GM21723 (cell line): ENCODE measurements around the gene CDK18.

Experiments used
- ATAC-seq: cut with Tn5 transposase; IDR thresholded peaks from one replicate; pipeline ENCODE4 v1.9.1; 2021; ENCODE audit warnings: mild to moderate bottlenecking, moderate library complexity; ENCODE audit not compliant: unreplicated experiment

CDK18 gene

GRCh38 chr1:205502111-205502810, 2.2 kb upstream of the CDK18 start:
- no peak for ATAC-seq

GRCh38 chr1:205502992-205503391, 1.5 kb upstream of the CDK18 start:
- ATAC-seq, result no peak

GRCh38 chr1:205505076-205505729, 734 bp downstream of the CDK18 start:
- no peak for ATAC-seq

- ATAC-seq, result no peak
Measured at GRCh38 chr1:205505791-205506190, 1.3 kb downstream of the CDK18 start.

- ATAC-seq, result no peak
Measured at GRCh38 chr1:205506409-205507200, 2.1 kb downstream of the CDK18 start.

GRCh38 chr1:205508227-205508714, 3.8 kb downstream of the CDK18 start:
- no peak for ATAC-seq

- no peak for ATAC-seq
Measured at GRCh38 chr1:205510308-205510950, 6.0 kb downstream of the CDK18 start.

- no peak for ATAC-seq
Measured at GRCh38 chr1:205510951-205511330, 6.5 kb downstream of the CDK18 start.

- ATAC-seq, result no peak
Measured at GRCh38 chr1:205512059-205513045, 7.9 kb downstream of the CDK18 start.

- ATAC-seq, result no peak
Measured at GRCh38 chr1:205513774-205514173, 9.3 kb downstream of the CDK18 start.

GRCh38 chr1:205514211-205515142, 10.0 kb downstream of the CDK18 start:
- ATAC-seq, result no peak

- no peak for ATAC-seq
Measured at GRCh38 chr1:205515781-205516253, 11.3 kb downstream of the CDK18 start.

GRCh38 chr1:205516362-205516761, 11.9 kb downstream of the CDK18 start:
- ATAC-seq, result no peak

- no peak for ATAC-seq
Measured at GRCh38 chr1:205517288-205517687, 12.8 kb downstream of the CDK18 start.

GRCh38 chr1:205517763-205518162, 13.3 kb downstream of the CDK18 start:
- ATAC-seq, result no peak

- ATAC-seq, result no peak
Measured at GRCh38 chr1:205518661-205519540, 14.4 kb downstream of the CDK18 start.

- ATAC-seq, result no peak
Measured at GRCh38 chr1:205519541-205520131, 15.2 kb downstream of the CDK18 start.
